T-cell (primary cell): Measurements from ENCODE around the gene TNFSF18. TPM values are rescaled to one million over a fixed set of nuclear protein-coding genes. Genes with fewer than 3 reads are reported as not detected.
A peak's percentile ranks its signal among the peaks of the same experiment; 100 is the strongest.

Source experiments
- ATAC-seq, 4 experiments: fragments of 200-7000 bp in 3 of 4; fragments of 150-1000 bp in 1 of 4; cut with Tn5 transposase; replicated peaks in 1 of 4; 1 replicate in 3 of 4; 2 replicates in 1 of 4; pipeline ENCODE4 v1.10.0; 2021; ENCODE audit warnings: moderate library complexity in 3 of 4, mild to moderate bottlenecking in 2 of 4, moderate number of reproducible peaks in 1 of 4
- CTCF ChIA-PET, 2 donors: fragments of 300-600 bp; sonication (Branson Sonifier 250); formaldehyde crosslinking; loops; one replicate each; lab custom pipeline; 2022; ENCODE audit warnings: antibody characterized with exemption in 2 of 2; lab: Charles Lee
- POLR2A ChIA-PET, 2 donors: fragments of 300-600 bp; sonication (Branson Sonifier 250); formaldehyde crosslinking; loops; one replicate each; lab custom pipeline; 2022; ENCODE audit warnings: antibody characterized with exemption in 2 of 2; lab: Charles Lee
- DNase-seq, 35 experiments: peaks; one replicate each; pipeline versions ENCODE4 v3.0.0 to v3.0.0-alpha.2; 2013 to 2023
- H3K27ac ChIP-seq: one replicate; pipeline ENCODE4 v1.5.1; 2013; ENCODE audit warnings: low read length
- H3K27me3 ChIP-seq, 2 experiments: replicated peaks in 1 of 2; 1 replicate in 1 of 2; 2 replicates in 1 of 2; pipeline versions ENCODE4 v1.6.1 to v1.7.0; 2013; ENCODE audit warnings: low read length in 1 of 2, mixed read lengths in 1 of 2; ENCODE audit not compliant: control insufficient read depth in 2 of 2, insufficient read depth in 2 of 2; ENCODE audit errors: extremely low read depth in 1 of 2
- H3K36me3 ChIP-seq, 2 donors: 1 replicate in 1 of 2; 2 replicates in 1 of 2; pipeline versions ENCODE4 v1.6.1 to v1.7.0; 2013; ENCODE audit warnings: low read length in 1 of 2; ENCODE audit not compliant: control insufficient read depth in 2 of 2, insufficient read depth in 1 of 2; ENCODE audit errors: extremely low read depth in 1 of 2
- H3K4me1 ChIP-seq, 2 experiments: 1 replicate in 1 of 2; 2 replicates in 1 of 2; pipeline versions ENCODE4 v1.6.1 to v1.7.0; 2013; ENCODE audit warnings: low read length in 2 of 2, mixed read lengths in 1 of 2; ENCODE audit not compliant: insufficient read depth in 2 of 2, control insufficient read depth in 1 of 2; ENCODE audit errors: extremely low read depth in 1 of 2
- H3K4me3 ChIP-seq, 2 donors: 1 replicate in 1 of 2; 2 replicates in 1 of 2; pipeline versions ENCODE4 v1.5.1 to v1.7.0; 2013; ENCODE audit warnings: mild to moderate bottlenecking in 2 of 2, low read length in 1 of 2, moderate library complexity in 1 of 2; ENCODE audit not compliant: control insufficient read depth in 1 of 2; ENCODE audit errors: extremely low read depth in 1 of 2
- H3K9me3 ChIP-seq: 2 replicates; pipeline ENCODE4 v1.7.0; 2013
- H3K27ac Mint-ChIP-seq, 2 donors: one replicate each; pipeline ENCODE4 v1.8.0; 2020 to 2021; ENCODE audit warnings: mild to moderate bottlenecking in 2 of 2, mixed read lengths in 2 of 2
- H3K27me3 Mint-ChIP-seq, 2 donors: one replicate each; pipeline ENCODE4 v1.8.0; 2021 to 2022; ENCODE audit warnings: mixed read lengths in 2 of 2
- H3K36me3 Mint-ChIP-seq: one replicate; pipeline ENCODE4 v1.8.0; 2021; ENCODE audit warnings: mixed read lengths
- H3K4me1 Mint-ChIP-seq, 3 donors: one replicate each; pipeline ENCODE4 v1.8.0; 2020 to 2022; ENCODE audit warnings: mixed read lengths in 3 of 3, mild to moderate bottlenecking in 1 of 3
- H3K4me3 Mint-ChIP-seq, 3 donors: one replicate each; pipeline ENCODE4 v1.8.0; 2020 to 2022; ENCODE audit warnings: mild to moderate bottlenecking in 3 of 3, mixed read lengths in 3 of 3, moderate library complexity in 3 of 3
- H3K9me3 Mint-ChIP-seq, 3 donors: one replicate each; pipeline ENCODE4 v1.8.0; 2020 to 2022; ENCODE audit warnings: mixed read lengths in 3 of 3
- WGBS: methylation state at CpG from one replicate; pipeline ENCODE4 v1.1.5; 2013; ENCODE audit warnings: missing lambda C conversion rate; ENCODE audit not compliant: insufficient coverage; 5-methylcytosine and 5-hydroxymethylcytosine counted together
- total RNA-seq, 35 experiments: library from RNA in 6 of 35; stranded (reverse) in 6 of 35; fragments of 120-200 nt in 1 of 35; gene quantifications; one replicate each; pipeline versions ENCODE4 v1.2.1 to v1.2.4 and lab custom pipeline; 2013 to 2026

TNFSF18 gene
- total RNA-seq, 5 donors from 2014 or later (not counting 1 experiment from before 2014, with no cell fraction given): not detected

DNA sequence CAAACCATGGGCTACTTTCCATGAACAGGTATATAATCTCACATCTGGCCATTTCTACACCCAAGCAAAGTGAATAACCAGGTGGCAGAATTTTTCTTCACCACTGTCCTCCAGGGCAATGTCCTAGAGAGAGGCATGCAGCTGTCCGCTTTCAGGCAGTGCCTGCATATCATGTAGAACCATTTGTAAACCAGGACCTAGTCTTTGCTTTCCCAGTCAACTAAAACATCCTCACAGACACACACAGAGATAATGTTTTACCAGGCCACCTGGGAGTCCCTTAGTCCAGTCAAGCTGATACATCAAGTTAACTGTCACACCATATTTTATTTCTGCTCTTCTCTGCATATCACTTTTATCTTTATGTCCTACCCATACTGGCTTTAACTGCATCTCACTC is 26.2 kb downstream of the TNFSF18 start:
- no peaks in the 10 kb centered on the region for H3K4me1 Mint-ChIP-seq
- ATAC-seq: no peak
- Histone ChIP-seq H3K4me3 (no peak overlapping the region), H3K36me3 (no peaks in the 10 kb centered on the region), H3K27ac (no peak overlapping the region), H3K27me3 (no peaks in the 10 kb centered on the region), H3K4me1 (no peaks in the 10 kb centered on the region), H3K9me3 (no peaks in the 10 kb centered on the region)
- no peak overlapping the region for H3K4me3 Mint-ChIP-seq
- CTCF ChIA-PET: no interaction called here
- POLR2A ChIA-PET: interaction anchor here in 1 of 2 donors (0.7 kb wide), 1 partner anchor 49 kb away, joined by 3 read pairs; no protein-coding TSS in a partner anchor
- H3K27me3 Mint-ChIP-seq: no peaks in the 10 kb centered on the region
- no peaks in the 10 kb centered on the region for H3K9me3 Mint-ChIP-seq
- WGBS: 100% methylated on average over 1 of the region's 1 CpG
- no peak for DNase-seq
- no peak overlapping the region for H3K27ac Mint-ChIP-seq
- peaks cover 8% of the 10 kb centered on the region for H3K36me3 Mint-ChIP-seq

DNA sequence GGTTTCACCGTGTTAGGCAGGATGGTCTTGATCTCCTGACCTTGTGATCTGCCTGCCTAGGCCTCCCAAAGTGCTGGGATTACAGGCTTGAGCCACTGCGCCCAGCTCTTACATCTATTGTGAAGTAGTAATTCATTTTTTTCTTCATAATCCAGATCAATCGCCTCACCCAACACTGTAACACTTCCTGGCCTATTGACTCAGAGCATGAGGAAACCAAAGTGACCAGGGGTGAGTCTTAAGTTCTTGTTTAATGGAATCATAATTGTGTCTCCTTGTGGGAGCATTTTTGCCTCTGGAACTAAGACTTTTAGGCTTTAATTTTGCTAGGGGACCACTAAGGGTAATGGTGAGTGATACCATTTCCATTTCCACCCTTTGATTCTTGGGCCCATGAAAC is 27.4 kb downstream of the TNFSF18 start:
- Histone ChIP-seq H3K9me3 (no peaks in the 10 kb centered on the region), H3K4me1 (no peaks in the 10 kb centered on the region), H3K27ac (no peak overlapping the region), H3K27me3 (no peaks in the 10 kb centered on the region), H3K36me3 (no peaks in the 10 kb centered on the region), H3K4me3 (no peak overlapping the region)
- ATAC-seq: no peak
- Mint-ChIP-seq H3K9me3 (no peaks in the 10 kb centered on the region), H3K36me3 (peaks cover 5% of the 10 kb centered on the region), H3K4me1 (peaks cover 0 to 4% (median 0%) of the 10 kb centered on the region in 3 donors), H3K27ac (no peak overlapping the region), H3K4me3 (no peak overlapping the region), H3K27me3 (no peaks in the 10 kb centered on the region)
- POLR2A ChIA-PET: no interaction called here
- no CpG with 5 or more reads among the region's 3 CpGs for WGBS
- CTCF ChIA-PET: no interaction called here
- no peak for DNase-seq

DNA sequence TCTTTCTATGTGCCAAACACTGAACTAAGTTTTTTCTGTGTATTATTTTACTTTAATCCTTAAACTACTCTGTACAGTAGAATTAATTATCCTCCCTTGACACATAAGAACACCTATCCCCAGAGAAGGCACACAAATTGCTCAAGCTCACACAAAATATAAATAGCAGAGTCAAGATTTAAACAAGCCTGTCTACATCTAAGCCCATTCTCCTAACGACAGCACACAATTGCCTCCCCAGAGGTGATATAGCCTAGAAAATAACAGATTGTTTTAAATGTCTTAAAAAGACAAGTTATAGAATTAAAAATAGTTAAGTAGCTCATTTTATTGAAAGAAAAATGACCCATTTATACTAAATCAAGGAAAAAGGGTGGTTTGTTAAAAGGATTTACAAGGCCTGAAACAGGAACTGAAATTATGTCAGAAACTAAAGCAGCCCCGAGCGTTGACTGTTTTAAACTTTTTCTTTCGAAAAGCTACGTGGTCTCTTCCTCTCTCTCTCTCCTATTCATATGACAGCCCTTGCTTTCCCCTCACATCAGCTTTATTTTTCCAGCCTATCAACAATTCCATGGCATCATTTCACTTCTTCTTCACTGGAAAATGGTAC is 30.5 kb downstream of the TNFSF18 start:
- no peak overlapping the region for H3K4me3 Mint-ChIP-seq
- CTCF ChIA-PET: no interaction called here
- peaks cover 6 to 12% (median 6%) of the 10 kb centered on the region in 3 donors for H3K4me1 Mint-ChIP-seq
- Histone ChIP-seq H3K4me1 (no peaks in the 10 kb centered on the region), H3K4me3 (no peak overlapping the region), H3K27ac (no peak overlapping the region), H3K27me3 (no peaks in the 10 kb centered on the region), H3K36me3 (no peaks in the 10 kb centered on the region), H3K9me3 (no peaks in the 10 kb centered on the region)
- no peaks in the 10 kb centered on the region for H3K27me3 Mint-ChIP-seq
- ATAC-seq (no peak), DNase-seq (no peak)
- no peaks in the 10 kb centered on the region for H3K9me3 Mint-ChIP-seq
- POLR2A ChIA-PET: no interaction called here
- H3K27ac Mint-ChIP-seq: no peak overlapping the region
- no peaks in the 10 kb centered on the region for H3K36me3 Mint-ChIP-seq
- WGBS: 74% methylated on average over 4 of the region's 5 CpGs

DNA sequence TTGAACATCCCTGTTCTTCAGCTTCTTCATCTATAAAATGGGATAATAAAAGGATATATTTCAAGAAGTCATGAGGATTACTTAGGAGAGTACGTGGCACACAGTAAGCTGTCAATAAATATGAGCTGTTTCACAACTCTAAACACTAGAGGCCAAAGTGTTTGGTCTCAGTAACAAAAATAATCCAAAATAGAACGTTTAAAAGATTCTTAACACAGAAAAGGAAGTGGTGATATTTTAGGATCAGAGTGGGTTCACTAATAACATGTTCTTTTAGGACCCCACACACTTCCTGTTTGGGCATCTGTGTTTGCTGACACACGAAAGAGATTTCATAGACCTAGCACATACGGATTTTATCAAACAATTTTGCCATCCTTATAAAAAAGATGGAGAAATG is 32.9 kb downstream of the TNFSF18 start:
- ChIA-PET POLR2A (no interaction called here), CTCF (no interaction called here)
- H3K36me3 Mint-ChIP-seq: no peaks in the 10 kb centered on the region
- no CpG with 5 or more reads among the region's 4 CpGs for WGBS
- peak overlapping the region in 1 of 2 donors; percentile 14 for H3K27ac Mint-ChIP-seq
- H3K4me3 ChIP-seq: no peak overlapping the region
- no peak overlapping the region for H3K4me3 Mint-ChIP-seq
- H3K9me3 Mint-ChIP-seq: no peaks in the 10 kb centered on the region
- H3K9me3 ChIP-seq: no peaks in the 10 kb centered on the region
- ATAC-seq (no peak), DNase-seq (no peak)
- no peak overlapping the region for H3K27ac ChIP-seq
- H3K27me3 ChIP-seq: no peaks in the 10 kb centered on the region
- no peaks in the 10 kb centered on the region for H3K36me3 ChIP-seq
- no peaks in the 10 kb centered on the region for H3K4me1 ChIP-seq
- H3K4me1 Mint-ChIP-seq: peaks cover 6 to 12% (median 6%) of the 10 kb centered on the region in 3 donors
- no peaks in the 10 kb centered on the region for H3K27me3 Mint-ChIP-seq

DNA sequence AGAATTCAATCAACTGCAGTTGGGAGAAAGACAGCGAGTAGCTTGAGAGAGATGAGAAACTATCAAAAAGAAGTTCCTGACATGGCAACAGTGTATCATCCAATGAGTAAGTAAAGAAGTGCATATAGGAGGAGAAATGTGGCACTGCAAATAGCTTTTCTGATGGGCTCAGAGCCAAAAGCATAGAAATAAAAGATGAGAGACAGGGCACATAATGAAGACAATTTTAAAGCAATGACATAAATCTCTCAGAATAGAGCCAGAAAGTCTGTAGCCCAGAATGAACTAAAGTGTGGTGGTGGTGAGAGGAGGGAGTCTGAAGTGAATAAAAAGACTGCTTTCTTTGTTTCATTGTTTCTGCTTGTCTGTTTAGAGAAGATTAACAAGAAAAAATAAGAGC is 34.3 kb downstream of the TNFSF18 start:
- Histone ChIP-seq H3K4me3 (no peak overlapping the region), H3K4me1 (no peaks in the 10 kb centered on the region)

DNA sequence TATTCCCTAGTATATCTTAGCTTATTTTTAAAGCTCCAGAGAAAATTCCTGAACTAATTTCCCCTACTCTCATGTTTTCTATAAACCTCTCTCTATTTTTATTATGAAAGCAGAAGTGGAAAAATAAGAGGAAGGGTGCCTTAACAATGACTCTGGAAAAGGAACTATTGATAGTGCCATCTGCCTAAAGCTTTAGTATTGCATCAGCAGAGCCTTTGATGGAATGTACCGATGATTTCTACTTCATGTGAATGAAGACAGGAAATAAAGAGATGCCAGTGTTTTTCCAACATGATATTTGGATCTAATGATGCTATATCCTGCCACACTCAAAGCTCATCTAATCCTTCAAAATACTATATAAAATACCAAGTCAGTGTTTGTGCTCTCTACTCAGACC is 35.1 kb downstream of the TNFSF18 start:
- Histone ChIP-seq H3K27ac (no peak overlapping the region), H3K4me1 (no peaks in the 10 kb centered on the region), H3K27me3 (no peaks in the 10 kb centered on the region), H3K36me3 (no peaks in the 10 kb centered on the region), H3K4me3 (no peak overlapping the region), H3K9me3 (no peaks in the 10 kb centered on the region)
- Mint-ChIP-seq H3K4me1 (peaks cover 6 to 12% (median 6%) of the 10 kb centered on the region in 3 donors), H3K4me3 (no peak overlapping the region), H3K27ac (no peak overlapping the region), H3K27me3 (peaks cover 0 to 6% of the 10 kb centered on the region in 2 donors), H3K36me3 (no peaks in the 10 kb centered on the region), H3K9me3 (no peaks in the 10 kb centered on the region)
- DNase-seq (no peak), ATAC-seq (no peak)
- ChIA-PET POLR2A (interaction anchor here in 1 of 2 donors (0.6 kb wide), 1 partner anchor 190 kb away, joined by 4 read pairs; no protein-coding TSS in a partner anchor), CTCF (no interaction called here)
- WGBS: no CpG with 5 or more reads among the region's 1 CpG

More for the DNA sequence above, 34.3 kb downstream of the TNFSF18 start:
- H3K4me1 Mint-ChIP-seq: peaks cover 6 to 12% (median 6%) of the 10 kb centered on the region in 3 donors
- DNase-seq (no peak), ATAC-seq (no peak)
- ChIA-PET CTCF (no interaction called here), POLR2A (no interaction called here)
- H3K36me3 ChIP-seq: no peaks in the 10 kb centered on the region
- H3K9me3 ChIP-seq: no peaks in the 10 kb centered on the region
- peaks cover 0 to 4% of the 10 kb centered on the region in 2 donors for H3K27me3 Mint-ChIP-seq
- H3K27me3 ChIP-seq: no peaks in the 10 kb centered on the region
- no peak overlapping the region for H3K27ac ChIP-seq
- H3K36me3 Mint-ChIP-seq: no peaks in the 10 kb centered on the region
- no peak overlapping the region for H3K4me3 Mint-ChIP-seq
- H3K27ac Mint-ChIP-seq: no peak overlapping the region
- no peaks in the 10 kb centered on the region for H3K9me3 Mint-ChIP-seq
- 83% methylated on average over 1 of the region's 1 CpG for WGBS
